ENCODE measurements around the gene SLC6A8.
"Not testable (repeated sequence)": the region's sequence is repeated elsewhere in the genome, so short reads cannot be mapped to it uniquely, and the experiment has no call there.

The SLC6A8 gene

DNA sequence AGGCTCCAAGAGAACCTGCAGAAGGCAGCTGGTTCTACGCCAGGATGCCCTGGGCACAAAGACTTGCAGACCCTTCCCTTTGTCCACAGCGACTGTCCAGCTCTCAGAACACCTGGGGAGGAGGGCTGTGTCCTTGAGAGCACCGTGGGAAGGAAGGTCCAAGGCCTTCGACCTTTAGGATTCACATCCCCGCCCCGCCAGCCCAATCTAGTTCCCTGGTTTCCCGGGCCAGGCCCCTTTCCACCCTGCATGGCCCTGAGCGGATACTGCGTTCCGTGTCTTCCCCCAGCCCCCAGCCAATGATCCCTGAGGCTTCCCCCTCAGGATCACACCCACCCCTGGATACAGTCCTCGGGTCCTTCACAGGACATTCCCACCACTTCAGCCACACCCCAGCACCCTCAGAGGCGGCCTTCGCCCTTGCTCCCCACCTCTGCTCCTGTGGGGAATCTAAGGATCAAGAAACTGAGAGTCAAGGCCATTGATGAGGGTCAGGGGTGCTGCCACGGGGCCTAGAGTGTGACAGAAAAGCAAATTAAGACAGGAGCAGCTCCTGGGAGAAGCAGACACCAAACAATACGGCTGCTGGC lies 46.0 kb downstream of the SLC6A8 start:
- DNase-seq, result no peak

DNA sequence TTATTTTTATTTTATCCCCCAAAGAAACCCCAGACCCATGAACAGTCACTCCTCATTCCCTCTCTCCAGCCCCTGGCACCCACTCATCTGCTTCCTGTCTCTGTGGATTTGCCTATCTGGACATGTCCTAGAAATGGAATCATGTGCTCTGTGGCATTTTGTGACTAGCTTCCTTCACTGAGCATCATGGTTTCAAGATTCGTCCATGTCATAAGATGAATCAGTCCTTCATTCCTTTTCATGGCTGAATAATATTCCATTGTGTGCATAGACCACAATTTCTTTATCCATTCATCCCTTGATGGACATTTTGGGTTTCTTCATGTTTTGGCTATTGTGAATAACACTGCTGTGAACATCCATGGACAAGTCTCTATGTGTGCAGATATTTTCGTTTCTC lies 47.1 kb downstream of the SLC6A8 start:
- no peak for DNase-seq

- DNase-seq, result no peak
Observed at GRCh38 chrX:153735274-153735673, 47.5 kb downstream of the SLC6A8 start.

GRCh38 chrX:153736071-153736820 lies 48.5 kb downstream of the SLC6A8 start:
- DNase-seq, result no peak

- no peak for DNase-seq
Observed at GRCh38 chrX:153736871-153737441, 49.2 kb downstream of the SLC6A8 start.

- DNase-seq, result no peak
Observed at GRCh38 chrX:153738056-153738605, 50.4 kb downstream of the SLC6A8 start.

DNA sequence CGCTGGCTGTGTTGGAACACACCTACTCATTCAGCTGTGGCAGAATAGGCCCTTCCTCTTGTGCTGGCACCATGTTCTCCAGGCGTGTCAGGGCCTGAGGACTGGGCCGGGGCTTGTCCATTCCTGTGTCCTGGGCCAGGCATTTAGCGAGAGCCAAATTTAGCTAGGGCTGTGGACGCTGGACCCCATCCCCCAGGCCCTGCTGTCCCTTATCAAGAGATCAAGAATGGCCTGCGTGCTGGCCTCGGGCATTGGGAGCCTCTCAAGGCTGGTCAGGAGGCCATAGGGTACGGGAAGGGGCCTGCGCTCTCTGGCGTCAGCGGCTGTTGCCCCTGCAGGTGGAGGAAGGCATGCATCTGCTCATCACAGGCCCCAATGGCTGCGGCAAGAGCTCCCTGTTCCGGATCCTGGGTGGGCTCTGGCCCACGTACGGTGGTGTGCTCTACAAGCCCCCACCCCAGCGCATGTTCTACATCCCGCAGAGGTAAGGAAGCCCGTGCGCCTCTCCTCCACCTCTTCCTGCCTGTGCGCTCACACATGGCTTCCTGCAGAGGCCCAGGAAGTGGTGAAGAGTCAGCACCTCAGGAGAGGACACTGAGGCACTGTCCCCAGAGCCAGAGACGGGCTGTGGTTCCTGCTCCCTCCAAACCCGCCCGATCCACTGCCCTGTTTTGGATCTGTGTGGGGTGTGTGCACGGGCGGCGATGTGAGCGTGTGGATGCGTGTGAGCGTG lies 52.2 kb downstream of the SLC6A8 start:
- DNase-seq, result no peak

- no peak for DNase-seq
Observed at GRCh38 chrX:153740631-153741222, 53.0 kb downstream of the SLC6A8 start.

GRCh38 chrX:153741446-153741845 lies 53.7 kb downstream of the SLC6A8 start:
- DNase-seq, result no peak

GRCh38 chrX:153742111-153742510 lies 54.4 kb downstream of the SLC6A8 start:
- not testable (repeated sequence) for DNase-seq

- DNase-seq, result not testable (repeated sequence)
Observed at GRCh38 chrX:153742796-153743467, 55.2 kb downstream of the SLC6A8 start.

GRCh38 chrX:153743468-153744209 lies 55.9 kb downstream of the SLC6A8 start:
- not testable (repeated sequence) for DNase-seq

- DNase-seq, result no peak
Observed at GRCh38 chrX:153744210-153745066, 56.7 kb downstream of the SLC6A8 start.

DNA sequence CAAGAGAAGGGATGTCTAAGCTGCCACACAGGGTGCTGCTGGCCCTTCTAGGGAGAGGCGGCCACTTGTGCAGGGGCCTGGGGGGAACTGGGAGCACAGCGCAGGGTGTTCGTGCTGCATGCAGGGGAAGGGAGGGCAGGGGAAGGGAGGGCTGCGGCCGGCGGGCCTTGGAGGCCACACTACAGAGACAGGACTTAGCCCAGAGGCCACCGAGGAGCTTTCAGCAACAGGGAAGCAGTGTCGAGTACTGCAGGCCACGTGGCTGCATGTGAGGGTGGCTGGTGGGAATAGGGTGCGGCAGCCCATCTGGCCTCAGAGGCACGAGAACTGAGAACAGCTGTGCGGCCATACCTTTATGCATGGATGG lies 57.3 kb downstream of the SLC6A8 start:
- DNase-seq, result not testable (repeated sequence)

All from effector CD4-positive, alpha-beta T cell (primary cell).